HG03060 (cell line): Measurements from ENCODE around the gene HDHD5.

Experiments used
- ATAC-seq: cut with Tn5 transposase; IDR thresholded peaks from one replicate; pipeline ENCODE4 v1.9.1; 2021; ENCODE audit warnings: low read depth, moderate number of reproducible peaks; ENCODE audit not compliant: unreplicated experiment

HDHD5 gene

DNA sequence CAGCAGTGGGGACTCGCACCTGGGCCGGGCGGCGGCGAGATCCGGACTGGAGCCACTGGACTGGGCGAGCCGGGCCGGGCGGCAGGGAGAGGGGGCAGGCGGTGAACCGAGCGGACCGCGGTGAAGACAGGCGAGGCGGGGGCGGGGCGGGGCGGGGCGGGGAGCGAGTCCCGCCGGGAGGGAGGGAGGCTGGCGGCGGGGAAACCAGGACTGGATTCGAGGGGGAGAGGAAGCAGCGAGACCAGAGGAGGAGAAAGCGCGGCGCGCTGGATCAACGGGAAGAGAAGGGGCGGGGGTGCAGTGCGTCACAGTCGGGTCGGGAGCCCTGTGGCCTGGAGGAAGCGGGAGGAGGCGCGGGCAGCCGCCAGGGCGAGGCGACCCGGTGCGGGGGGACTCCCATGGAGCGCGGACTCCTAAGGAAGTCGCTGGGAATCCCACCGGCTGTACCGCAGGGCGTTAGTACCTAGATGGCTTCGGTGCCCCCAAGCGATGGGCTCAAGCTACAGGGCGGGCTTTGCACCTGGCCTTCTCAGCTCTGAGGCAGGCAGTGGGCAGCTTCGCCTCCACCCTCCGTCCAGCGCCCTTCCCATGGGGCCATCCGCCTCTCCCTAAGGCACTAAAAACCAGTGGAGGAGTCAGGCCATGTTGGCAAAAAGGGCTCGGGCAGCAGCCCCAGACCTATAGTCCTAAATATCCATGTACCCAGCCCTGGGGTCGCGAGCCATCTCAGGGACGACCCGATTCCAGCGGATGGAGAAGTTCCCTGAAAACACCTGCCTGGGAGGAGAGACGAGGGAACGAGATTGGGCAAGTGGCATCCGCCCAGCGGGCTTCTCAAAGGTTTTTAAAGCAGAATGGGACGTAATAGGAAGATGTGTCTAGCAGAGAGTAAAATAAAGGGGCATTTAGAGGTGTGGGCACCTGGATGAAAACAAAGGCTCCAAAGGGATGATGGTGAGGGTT is 37.6 kb downstream of the HDHD5 start, which contains the start of gene TMEM121B:
TMEM121B (minus strand) TSS at position 128 of the 963 bp plus-strand sequence. CDS start 233 bp downstream, outside the sequence.
- no peak for ATAC-seq

GRCh38 chr22:17120711-17121232 is 38.3 kb downstream of the HDHD5 start:
- no peak for ATAC-seq

GRCh38 chr22:17120281-17120680 is 38.8 kb downstream of the HDHD5 start:
- no peak for ATAC-seq

- no peak for ATAC-seq
Measured at GRCh38 chr22:17119481-17120202, 39.4 kb downstream of the HDHD5 start.

- ATAC-seq, result no peak
Measured at GRCh38 chr22:17118342-17118741, 40.7 kb downstream of the HDHD5 start.

DNA sequence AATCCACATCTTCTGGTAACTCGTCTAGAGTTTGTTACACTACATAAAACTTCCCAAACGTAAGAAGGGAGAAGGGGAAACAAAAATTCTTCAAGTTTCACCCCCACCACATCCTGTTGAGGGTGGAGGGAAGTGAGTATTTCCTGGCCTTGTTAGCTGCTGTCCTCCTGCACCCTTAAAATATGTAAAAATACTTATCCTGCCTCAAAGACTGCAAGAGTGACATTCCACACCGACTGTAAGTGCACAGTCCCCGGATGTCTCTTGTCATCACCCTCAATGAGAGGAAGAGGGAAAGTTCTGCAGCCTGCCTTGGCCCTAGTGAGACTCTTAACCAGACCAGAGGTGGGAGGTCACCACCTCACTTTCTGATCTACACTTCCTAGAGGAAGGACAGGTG is 41.2 kb downstream of the HDHD5 start:
- ATAC-seq, result no peak

GRCh38 chr22:17117400-17117799 is 41.7 kb downstream of the HDHD5 start:
- no peak for ATAC-seq

GRCh38 chr22:17116572-17117330 is 42.3 kb downstream of the HDHD5 start:
- no peak for ATAC-seq

- no peak for ATAC-seq
Measured at GRCh38 chr22:17115945-17116565, 43.0 kb downstream of the HDHD5 start.

GRCh38 chr22:17115236-17115635 is 43.8 kb downstream of the HDHD5 start:
- no peak for ATAC-seq

DNA sequence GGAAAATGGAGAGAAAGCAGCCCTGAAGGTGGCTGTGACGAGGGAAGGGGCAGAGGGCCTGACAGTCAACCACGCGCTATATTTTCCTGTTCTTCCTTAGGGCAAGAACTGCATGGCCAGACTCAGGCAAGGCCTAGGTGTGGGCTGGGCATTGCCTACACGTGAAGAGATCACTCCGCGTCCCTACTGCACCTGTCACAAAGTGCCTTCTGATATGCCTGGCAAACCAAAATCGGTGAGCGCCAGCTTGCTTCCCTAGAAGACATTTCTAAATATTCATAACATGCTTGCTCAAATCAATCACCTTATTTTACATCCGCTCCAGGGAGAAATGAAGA is 44.2 kb downstream of the HDHD5 start:
- no peak for ATAC-seq

- ATAC-seq, result no peak
Measured at GRCh38 chr22:17114173-17114897, 44.7 kb downstream of the HDHD5 start.

GRCh38 chr22:17113600-17113999 is 45.5 kb downstream of the HDHD5 start:
- no peak for ATAC-seq

DNA sequence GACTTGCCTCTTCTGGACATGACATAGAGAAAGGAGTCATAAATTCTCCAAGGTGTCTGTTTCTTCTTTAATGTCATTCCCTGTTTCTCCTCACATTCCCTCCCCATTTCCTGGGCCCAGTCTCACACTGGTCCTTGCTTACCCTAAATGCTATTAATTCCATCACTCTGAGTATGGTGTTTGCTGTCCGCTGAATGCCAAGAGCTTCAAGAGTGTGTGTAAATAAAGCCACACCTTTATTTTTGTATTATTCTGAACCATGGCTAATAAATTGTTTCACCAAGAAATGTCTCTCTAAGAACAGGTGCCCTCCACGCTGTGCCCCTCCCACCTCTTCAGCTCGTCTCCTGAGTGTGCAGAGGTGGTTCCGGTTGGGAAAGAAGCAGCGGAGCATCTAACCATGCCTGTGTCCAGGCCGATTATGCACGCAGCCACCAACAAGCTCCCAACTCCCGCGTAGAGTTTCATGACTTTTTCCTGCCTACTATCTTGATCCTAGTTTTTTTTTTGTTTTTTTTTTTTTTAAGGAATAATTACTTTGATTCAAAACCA is 46.5 kb downstream of the HDHD5 start:
- no peak for ATAC-seq

DNA sequence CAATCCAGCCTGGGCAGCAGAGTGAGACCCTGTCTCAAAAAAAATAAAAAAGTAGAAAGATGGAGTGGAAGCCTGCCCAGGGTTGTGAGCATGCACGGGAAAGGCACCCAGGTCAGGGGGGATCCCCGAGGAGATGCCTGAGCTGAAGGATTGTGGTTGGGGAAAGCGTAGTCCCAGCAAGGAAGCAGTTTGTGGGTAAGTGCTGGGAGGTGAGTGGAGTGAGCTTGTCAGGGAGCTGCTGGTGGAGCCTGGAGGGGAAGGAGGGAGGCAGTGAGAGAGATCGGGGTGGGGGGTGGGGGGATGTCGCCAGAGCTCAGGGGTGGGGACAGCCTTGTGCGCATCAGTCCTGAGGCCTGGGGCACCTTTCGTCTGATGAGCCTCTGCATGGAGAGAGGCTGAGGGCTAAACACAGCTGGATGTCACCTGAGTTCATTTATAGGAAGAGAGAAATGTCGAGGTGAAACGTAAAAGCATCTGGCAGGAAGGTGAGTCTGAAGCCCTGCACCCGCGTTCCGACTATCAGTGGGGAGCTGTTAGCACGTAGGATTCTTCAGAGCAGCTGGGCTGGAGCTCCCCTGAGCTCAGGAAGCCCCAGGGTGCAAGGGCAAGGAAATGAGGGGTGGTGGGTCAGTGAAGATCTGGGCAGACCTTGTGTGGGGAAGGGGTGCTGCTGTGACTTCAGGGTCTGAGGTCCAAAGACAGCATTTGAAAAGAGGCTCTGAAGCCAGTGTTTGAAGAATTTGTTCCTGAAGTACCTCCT is 48.1 kb downstream of the HDHD5 start:
- no peak for ATAC-seq

- ATAC-seq, result no peak
Measured at GRCh38 chr22:17109976-17110375, 49.1 kb downstream of the HDHD5 start.

- no peak for ATAC-seq
Measured at GRCh38 chr22:17109113-17109865, 49.8 kb downstream of the HDHD5 start.
